ENCODE results near the gene DDX28.
"Not testable (repeated sequence)": the region's sequence is repeated elsewhere in the genome, so short reads cannot be mapped to it uniquely, and the experiment has no call there.

Gene DDX28

DNA sequence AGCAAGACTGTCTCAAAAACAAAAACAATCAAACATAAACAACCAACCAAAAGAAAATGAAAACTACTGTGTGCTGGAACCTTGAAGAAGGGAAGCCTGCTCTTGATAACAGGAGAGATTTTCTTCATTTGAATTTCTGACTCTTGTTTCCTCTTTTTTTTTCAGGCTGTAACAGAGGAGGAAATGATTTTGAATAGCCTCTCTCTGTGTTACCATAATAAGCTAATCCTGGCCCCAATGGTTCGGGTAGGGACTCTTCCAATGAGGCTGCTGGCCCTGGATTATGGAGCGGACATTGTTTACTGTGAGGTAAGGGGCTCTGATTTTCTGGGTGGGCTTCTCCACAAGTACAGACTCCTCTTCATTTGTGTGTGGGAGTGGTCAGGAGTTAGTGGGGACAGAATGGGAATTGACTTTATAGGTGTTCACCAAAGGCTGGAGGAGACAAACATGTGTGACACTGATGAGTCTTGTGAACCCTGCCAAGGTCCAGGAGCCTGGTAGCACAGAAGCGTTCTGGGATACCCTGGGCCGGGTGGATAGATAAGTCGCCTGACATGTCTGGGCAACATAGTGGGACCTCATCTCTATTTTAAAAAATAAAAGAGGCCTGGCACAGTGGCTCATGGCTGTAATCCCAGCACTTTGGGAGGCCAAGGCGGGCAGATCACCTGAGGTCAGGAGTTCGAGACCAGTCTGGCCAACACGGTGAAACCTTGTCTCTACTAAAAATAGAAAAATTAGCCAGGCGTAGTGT, 15.0 kb upstream of the DDX28 start:
- no peak for DNase-seq

- DNase-seq = no peak
Observed at GRCh38 chr16:68035227-68035626, 12.2 kb upstream of the DDX28 start.

DNA sequence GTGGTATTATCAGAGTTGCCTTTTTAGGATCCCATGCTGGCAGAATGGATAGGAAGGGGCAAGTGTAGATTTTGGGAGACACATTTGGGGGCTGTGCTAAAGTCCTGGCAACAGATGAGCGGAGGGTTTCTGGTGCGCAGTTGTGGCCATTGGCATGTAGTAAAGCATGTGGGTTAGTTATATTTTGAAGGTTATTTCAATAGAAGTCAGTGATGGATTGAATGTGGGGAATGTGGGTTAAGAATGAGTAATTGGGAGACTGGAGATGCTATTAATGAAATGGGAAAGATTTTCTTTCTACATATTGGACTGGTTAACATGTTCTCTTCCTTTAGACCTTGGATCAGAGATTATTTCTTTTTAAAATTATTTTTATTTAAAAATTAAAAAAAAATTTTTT, 10.1 kb upstream of the DDX28 start:
- DNase-seq = no peak

GRCh38 chr16:68031951-68032350, 8.9 kb upstream of the DDX28 start:
- DNase-seq = no peak

GRCh38 chr16:68030108-68030507, 7.1 kb upstream of the DDX28 start:
- not testable (repeated sequence) for DNase-seq

- no peak for DNase-seq
Observed at GRCh38 chr16:68028996-68029395, 6.0 kb upstream of the DDX28 start.

GRCh38 chr16:68022278-68022727, 729 bp downstream of the DDX28 start:
- DNase-seq = no peak

DNA sequence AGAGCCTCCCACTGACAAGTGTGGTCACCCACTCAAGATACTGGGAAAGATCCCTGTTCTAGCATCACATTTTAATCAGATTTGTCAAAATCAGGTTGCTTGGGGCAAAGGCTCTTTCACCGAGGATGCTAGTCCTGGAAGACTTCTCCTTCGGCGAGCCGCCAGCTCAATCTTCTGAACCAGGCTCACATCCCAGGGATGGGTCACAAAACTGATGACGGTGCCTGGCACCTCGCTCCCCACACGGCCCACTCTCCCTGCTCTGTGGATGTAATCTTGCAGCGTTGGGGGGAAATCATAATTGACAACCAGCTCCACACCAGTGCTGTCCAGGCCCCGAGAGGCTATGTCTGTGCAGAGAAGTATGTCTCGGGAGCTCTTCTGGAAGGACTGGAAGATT, 1.5 kb downstream of the DDX28 start:
- no peak for DNase-seq

- DNase-seq = no peak
Observed at GRCh38 chr16:68019167-68019680, 3.8 kb downstream of the DDX28 start.

- no peak for DNase-seq
Observed at GRCh38 chr16:68015681-68016080, 7.4 kb downstream of the DDX28 start, which contains the start of gene DPEP2NB. Gene DPEP2NB (minus strand): TSS chr16:68015911. CDS start chr16:68015770, 141 bp downstream.

DNA sequence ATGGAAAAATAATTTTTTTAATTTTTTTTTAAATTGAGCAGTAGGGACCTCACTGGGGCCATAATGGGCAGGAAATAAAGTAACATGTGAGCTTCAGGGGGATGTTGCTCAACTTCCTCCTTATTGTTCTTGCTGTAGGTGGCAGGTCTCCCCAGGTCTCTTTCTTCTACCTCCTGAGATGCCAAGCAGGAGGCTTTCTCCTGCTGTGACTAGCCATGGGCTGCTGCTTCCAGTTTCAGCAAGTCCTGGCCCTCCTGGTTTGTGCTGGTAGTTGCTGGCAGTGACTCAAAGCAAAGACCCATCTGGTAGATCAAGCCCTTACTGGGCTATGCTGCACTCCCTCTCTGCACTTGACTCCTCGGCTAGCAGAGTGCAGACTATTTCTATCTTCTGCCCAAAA, 9.6 kb downstream of the DDX28 start:
- DNase-seq = no peak

DNA sequence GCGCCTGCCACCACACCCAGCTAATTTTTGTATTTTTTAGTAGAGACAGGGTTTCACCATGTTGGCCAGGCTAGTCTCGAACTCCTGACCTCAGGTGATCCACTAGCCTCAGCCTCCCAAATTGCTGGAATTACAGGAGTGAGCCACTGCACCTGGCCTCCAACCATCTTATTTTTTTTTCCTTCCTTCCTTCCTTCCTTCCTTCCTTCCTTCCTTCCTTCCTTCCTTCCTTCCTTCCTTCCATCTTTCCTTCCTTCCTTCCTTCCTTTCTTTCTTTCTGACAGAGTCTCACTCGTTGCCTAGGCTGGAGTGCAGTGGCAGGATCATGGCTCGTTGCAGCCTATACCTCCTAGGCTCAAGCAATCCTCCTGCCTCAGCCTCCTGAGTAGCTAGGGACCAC, 13.2 kb downstream of the DDX28 start:
- DNase-seq = not testable (repeated sequence)

DNA sequence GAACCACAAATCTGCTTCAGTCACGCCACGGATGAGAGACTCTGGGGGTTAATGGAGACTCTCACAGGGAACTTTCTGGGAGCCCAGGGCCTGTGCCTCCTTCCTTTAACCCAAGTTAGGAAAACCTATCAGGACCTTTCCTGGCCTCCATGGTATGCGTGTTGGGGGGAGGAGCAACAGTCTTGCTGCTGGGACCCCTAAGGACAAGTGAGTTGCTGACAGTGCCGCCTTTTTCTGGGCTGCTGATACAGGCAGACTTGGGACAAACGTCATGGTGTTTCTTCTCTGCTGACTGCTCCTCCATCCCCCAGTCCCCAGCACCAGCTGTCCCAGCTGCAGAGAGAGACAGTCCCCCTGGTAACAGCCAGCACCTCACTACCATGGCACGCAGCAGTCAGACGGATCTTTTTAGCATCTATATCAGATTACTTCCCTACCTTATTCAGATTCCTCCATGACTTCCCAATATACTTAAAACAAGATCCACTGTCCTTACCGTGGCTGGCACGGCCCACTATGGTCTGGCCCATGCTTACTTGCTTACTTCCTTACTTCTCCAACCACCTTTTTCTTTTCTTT, 13.8 kb downstream of the DDX28 start:
- no peak for DNase-seq

- DNase-seq = no peak
Observed at GRCh38 chr16:68005786-68006286, 17.2 kb downstream of the DDX28 start.

DNA sequence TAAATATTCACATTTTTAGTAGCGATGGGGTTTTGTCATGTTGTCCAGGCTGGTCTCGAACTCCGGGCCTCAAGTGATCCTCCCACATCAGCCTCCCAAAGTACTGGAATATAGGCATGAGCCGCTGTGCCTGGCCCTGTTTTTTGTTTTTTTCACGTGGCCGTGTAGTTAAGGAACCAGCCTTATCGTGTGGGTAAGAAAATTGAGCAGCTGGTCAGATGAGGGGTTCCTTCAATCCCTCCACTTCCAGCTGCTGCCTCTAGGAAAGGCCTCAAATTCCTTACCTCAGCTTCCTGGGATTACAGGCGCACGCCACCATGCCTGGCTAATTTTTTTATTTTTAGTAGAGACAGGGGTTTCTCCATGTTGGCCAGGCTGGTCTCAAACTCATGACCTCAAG, 17.8 kb downstream of the DDX28 start:
- DNase-seq = no peak

GRCh38 chr16:68003031-68003430, 20.0 kb downstream of the DDX28 start:
- DNase-seq = no peak

DNA sequence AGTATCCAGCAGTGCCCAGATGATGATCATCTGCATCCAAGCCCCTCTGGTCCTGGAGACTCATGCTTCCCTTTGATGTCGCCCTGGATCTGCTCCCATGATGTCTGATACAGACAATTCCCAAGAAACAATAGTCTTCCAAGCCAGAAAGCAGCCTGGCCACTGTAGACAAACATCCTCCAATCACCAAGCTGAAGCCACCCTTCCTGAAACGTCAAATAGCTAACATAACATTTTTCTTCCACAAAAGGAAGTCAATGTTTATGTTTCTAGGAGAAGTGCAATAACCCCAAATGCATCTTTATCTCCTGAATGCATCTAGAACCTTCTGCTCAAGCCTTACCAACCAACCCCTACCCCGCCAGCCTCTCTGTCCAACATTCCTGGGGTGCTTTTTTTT, 22.6 kb downstream of the DDX28 start:
- DNase-seq = no peak

DNA sequence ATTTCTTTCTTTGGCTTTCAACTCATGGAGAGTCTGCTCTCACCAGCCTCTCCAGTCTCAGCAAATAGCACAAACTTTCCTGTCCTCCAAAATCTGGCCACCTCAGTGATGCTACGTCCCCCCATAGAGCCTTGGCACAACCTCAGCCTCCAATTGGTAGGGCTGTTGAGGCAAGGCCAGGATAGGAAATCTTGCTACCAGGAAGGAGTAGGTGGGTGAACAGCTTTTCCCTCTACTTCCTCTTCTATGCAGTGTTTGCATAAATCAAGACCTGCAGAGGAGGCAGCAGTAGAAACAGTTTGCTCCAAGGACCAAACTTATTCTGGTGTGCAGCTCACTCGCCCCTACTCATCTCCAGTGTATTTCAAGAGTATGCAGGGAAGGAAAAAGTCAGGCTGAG, 23.0 kb downstream of the DDX28 start:
- no peak for DNase-seq

DNA sequence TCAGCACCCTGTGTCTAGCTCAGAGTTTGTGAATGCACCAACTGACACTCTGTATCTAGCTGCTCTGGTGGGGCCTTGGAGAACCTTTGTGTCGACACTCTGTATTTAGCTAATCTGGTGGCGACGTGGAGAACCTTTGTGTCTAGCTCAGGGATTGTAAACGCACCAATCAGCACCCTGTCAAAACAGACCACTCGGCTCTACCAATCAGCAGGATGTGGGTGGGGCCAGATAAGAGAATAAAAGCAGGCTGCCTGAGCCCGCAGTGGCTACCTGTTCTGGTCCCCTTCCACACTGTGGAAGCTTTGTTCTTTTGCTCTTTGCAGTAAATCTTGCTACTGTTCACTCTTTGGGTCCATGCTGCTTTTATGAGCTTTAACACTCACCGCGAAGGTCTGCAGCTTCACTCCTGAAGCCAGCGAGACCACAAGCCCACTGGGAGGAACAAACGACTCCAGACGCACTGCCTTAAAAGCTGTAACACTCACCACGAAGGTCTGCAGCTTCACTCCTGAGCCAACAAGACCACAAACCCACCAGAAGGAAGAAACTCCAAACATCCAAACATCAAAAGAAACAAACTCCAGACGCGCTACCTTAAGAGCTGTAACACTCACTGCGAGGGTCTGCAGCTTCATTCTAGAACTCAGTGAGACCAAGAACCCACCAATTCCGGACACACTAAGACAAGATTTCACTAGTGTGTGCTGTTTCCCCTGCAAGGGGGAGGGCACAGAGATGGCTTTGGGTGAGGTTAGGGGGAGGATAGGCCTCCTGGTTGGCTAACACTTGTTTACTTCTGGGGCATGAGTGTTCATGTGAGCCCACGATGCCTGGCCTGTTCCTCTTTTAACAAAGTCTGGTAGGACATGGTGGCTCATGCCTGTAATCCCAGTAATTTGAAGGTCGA, 24.0 kb downstream of the DDX28 start, which contains the start of gene DPEP2:
TSS of gene DPEP2 (minus strand) at position 706 of the 910 bp plus-strand sequence. CDS start 6,272 bp downstream, outside the sequence.
- not testable (repeated sequence) for DNase-seq

GRCh38 chr16:67998231-67998778, 24.7 kb downstream of the DDX28 start:
- DNase-seq = not testable (repeated sequence)

GRCh38 chr16:67996666-67997065, 26.4 kb downstream of the DDX28 start:
- DNase-seq = no peak

GRCh38 chr16:67995423-67995822, 27.6 kb downstream of the DDX28 start:
- no peak for DNase-seq

DNA sequence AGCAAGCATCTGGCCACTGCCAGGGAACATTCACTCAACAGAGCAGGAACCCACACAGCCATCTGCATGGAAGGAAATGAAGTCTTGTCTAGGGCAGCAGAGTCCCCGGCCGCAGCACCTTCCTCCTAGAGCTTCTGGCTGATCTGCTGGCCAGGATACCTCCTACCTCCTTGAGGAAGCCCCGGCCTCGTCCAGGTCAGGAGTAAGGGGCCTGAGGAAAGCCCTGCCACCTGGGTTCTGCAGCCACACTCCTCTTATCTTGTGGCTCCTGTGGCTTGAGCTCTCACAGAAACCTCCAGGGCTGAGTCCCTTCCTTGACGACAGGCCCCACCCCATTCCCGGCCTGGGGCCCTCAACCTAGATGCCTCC, 29.0 kb downstream of the DDX28 start:
- not testable (repeated sequence) for DNase-seq

Data from activated gamma-delta T cell (primary cell).